Smooth muscle cell (in vitro differentiated cells): ENCODE measurements around the gene CFDP1. TPM values are rescaled to one million over a fixed set of nuclear protein-coding genes. Genes with fewer than 3 reads are reported as not detected.

Experiments
- DNase-seq: peaks from one replicate; lab custom pipeline; 2025; ENCODE audit not compliant: unreplicated experiment; lab: John Stamatoyannopoulos, UW
- H2AFZ ChIP-seq: fragments of 200-600 bp; sonication (generic); 2 replicates; pipeline ENCODE4 v1.6.0; 2016; ENCODE audit warnings: antibody characterized with exemption, low read depth, mild to moderate bottlenecking
- H3F3A ChIP-seq: fragments of 200-600 bp; sonication (generic); 2 replicates; pipeline ENCODE4 v1.6.0; 2017; ENCODE audit warnings: antibody characterized with exemption, low read depth
- H3K27ac ChIP-seq: fragments of 200-600 bp; sonication (generic); 2 replicates; pipeline ENCODE4 v1.5.1; 2016; ENCODE audit warnings: low read depth, mild to moderate bottlenecking
- H3K27me3 ChIP-seq: fragments of 200-600 bp; sonication (generic); 2 replicates; pipeline ENCODE4 v1.6.1; 2016; ENCODE audit warnings: low read depth, mild to moderate bottlenecking
- H3K36me3 ChIP-seq: fragments of 200-600 bp; sonication (generic); 2 replicates; pipeline ENCODE4 v1.5.1; 2016; ENCODE audit warnings: low read depth
- H3K4me1 ChIP-seq: fragments of 200-600 bp; sonication (generic); 2 replicates; pipeline ENCODE4 v1.5.1; 2016; ENCODE audit warnings: low read depth
- H3K4me2 ChIP-seq: fragments of 200-600 bp; sonication (generic); 2 replicates; pipeline ENCODE4 v1.6.0; 2016; ENCODE audit warnings: mild to moderate bottlenecking
- H3K4me3 ChIP-seq: fragments of 200-600 bp; sonication (generic); 2 replicates; pipeline ENCODE4 v1.5.1; 2016; ENCODE audit warnings: mild to moderate bottlenecking
- H3K79me2 ChIP-seq: fragments of 200-600 bp; sonication (generic); 2 replicates; pipeline ENCODE4 v1.6.0; 2016; ENCODE audit warnings: low read depth, mild to moderate bottlenecking
- H3K9ac ChIP-seq: fragments of 200-600 bp; sonication (generic); 2 replicates; pipeline ENCODE4 v1.6.0; 2016; ENCODE audit warnings: low read depth
- H3K9me3 ChIP-seq: fragments of 200-600 bp; sonication (generic); replicated peaks from 2 replicates; pipeline ENCODE4 v1.5.1; 2016; ENCODE audit warnings: low read depth
- H4K20me1 ChIP-seq: fragments of 200-600 bp; sonication (generic); 2 replicates; pipeline ENCODE4 v1.6.0; 2016; ENCODE audit warnings: low read depth
- WGBS: methylation state at CpG from one replicate; pipeline ENCODE4 v1.1.7; 2016; ENCODE audit warnings: low lambda C conversion rate; 5-methylcytosine and 5-hydroxymethylcytosine counted together
- polyA plus RNA-seq: library from polyadenylated mRNA; unstranded; fragments of >200 nt; fragmentation: Nextera tagmentation; extraction: Ambion mirVana; gene quantifications from 2 replicates; pipeline ENCODE4 v1.2.1, GENCODE V29; 2016
- total RNA-seq: library from RNA; depleted of rRNA; stranded (reverse); fragments of >200 nt; gene quantifications from 2 replicates; pipeline ENCODE4 v1.2.3, GENCODE V29; 2014
- TF ChIP-seq, protein P1 (sequence below): fragments of 200-600 bp; sonication (generic); IDR thresholded peaks from 2 replicates; pipeline ENCODE4 v1.5.1; 2017; ENCODE audit warnings: borderline replicate concordance, mild to moderate bottlenecking, antibody characterized with exemption; ENCODE audit not compliant: insufficient read depth, poor library complexity, severe bottlenecking

The CFDP1 gene
- total and polyA plus RNA-seq, 2 experiments from 2014 or later, result 59.0 to 91.0 TPM

DNA sequence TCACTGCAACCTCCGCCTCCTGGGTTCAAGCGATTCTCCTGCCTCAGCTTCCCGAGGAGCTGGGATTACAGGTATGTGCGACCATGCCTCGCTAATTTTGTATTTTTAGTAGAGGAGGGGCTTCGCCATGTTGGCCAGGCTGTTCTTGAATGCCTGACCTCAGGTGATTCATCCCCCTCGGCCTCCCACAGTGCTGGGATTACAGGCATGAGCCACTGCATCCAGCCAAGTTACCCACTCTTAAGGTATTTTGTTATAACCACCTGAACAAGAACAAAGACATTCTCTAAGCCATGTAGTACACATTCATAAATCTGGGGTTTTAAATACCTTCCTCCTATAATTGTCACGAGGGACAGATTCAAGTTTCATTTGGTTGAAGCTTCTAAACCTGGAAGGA lies 43.5 kb upstream of the CFDP1 start:
- WGBS, result 90% methylated on average over 8 of the region's 8 CpGs
- DNase-seq, result no peak
- Histone ChIP-seq H3F3A (no peaks in the 10 kb centered on the region), H4K20me1 (no peaks in the 10 kb centered on the region), H3K4me1 (no peaks in the 10 kb centered on the region), H3K36me3 (no peaks in the 10 kb centered on the region), H3K27me3 (no peaks in the 10 kb centered on the region), H3K9ac (no peak overlapping the region), H3K9me3 (no peaks in the 10 kb centered on the region), H3K27ac (no peak overlapping the region), H3K79me2 (no peaks in the 10 kb centered on the region), H2AFZ (no peak overlapping the region), H3K4me3 (no peak overlapping the region), H3K4me2 (no peak overlapping the region)
- TF ChIP-seq, protein P1, sequence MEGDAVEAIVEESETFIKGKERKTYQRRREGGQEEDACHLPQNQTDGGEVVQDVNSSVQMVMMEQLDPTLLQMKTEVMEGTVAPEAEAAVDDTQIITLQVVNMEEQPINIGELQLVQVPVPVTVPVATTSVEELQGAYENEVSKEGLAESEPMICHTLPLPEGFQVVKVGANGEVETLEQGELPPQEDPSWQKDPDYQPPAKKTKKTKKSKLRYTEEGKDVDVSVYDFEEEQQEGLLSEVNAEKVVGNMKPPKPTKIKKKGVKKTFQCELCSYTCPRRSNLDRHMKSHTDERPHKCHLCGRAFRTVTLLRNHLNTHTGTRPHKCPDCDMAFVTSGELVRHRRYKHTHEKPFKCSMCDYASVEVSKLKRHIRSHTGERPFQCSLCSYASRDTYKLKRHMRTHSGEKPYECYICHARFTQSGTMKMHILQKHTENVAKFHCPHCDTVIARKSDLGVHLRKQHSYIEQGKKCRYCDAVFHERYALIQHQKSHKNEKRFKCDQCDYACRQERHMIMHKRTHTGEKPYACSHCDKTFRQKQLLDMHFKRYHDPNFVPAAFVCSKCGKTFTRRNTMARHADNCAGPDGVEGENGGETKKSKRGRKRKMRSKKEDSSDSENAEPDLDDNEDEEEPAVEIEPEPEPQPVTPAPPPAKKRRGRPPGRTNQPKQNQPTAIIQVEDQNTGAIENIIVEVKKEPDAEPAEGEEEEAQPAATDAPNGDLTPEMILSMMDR, result no peak

DNA sequence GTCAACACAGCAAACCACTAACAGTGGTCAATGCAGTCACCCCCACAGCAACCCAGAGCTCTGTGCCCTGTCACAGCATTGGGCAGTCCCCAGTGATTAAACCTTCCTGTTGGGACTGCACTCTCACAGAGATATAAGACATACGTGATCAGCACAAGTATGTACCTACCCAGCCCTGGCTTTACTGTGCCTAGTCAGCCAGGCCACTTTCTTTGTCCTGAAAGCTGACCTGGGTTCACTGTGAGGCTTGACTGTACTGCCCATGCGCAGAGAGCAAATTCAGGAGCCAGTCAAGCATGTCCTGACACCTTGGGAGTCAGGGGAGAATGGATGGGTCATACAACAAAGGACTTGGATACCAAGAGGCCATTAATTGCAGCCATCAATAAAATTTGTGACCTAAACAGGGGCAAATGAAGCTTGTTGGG lies 42.1 kb upstream of the CFDP1 start:
- WGBS, result 98% methylated on average over 2 of the region's 2 CpGs

DNA sequence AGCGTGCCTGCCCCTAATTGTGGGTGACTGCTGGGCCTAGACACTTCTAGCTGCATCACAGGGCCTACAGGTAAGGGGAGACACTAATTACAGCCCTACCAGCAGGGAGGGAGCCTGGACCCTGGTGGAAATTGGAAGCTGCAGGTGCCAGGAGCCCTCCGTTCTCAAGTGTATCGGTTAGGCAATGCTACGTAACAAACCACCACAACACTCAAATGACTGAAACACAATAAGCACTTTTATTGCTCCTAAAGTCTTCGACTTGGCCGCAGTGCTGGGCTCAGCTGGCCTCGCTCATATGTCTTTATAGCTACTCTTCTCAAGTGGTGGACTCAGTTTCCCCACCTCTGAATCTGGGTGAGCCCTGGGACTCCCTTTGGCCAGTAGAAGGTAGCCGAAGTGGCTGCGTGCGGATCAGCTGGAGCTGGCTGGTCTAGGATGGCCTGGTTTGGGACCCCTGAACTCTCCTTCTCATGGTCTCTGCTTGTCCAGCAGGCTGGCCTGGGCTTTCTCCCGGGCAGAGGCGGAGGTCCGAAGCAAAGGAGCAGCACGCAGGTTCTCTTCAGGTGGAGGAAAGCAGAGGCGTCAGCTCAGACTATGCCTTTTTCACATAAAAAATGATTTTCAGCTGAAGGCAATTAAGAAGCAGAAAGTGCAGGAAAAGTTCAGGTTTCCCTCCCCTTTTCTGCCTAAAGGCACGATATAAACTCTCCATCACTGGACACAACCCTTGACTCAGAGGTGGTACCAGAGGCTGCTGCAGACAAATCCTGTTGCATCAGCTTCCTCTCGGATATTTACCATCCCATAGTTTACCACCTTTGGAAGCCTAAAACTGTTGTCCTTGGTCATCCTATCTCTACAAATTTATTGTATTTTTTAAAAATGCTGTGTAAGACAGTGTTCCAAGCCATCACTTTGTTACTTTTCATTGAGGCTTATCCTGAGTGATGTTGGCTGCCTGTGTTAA lies 39.9 kb upstream of the CFDP1 start:
- H3K27me3 ChIP-seq, result no peaks in the 10 kb centered on the region
- no peaks in the 10 kb centered on the region for H3K9me3 ChIP-seq
- H3K9ac ChIP-seq, result no peak overlapping the region
- H3K27ac ChIP-seq, result no peak overlapping the region
- no peaks in the 10 kb centered on the region for H3F3A ChIP-seq
- no peak overlapping the region for H3K4me3 ChIP-seq
- no peaks in the 10 kb centered on the region for H3K4me1 ChIP-seq
- DNase-seq, result no peak
- H3K4me2 ChIP-seq, result no peak overlapping the region
- H3K79me2 ChIP-seq, result no peaks in the 10 kb centered on the region
- H2AFZ ChIP-seq, result no peak overlapping the region
- TF ChIP-seq, protein P1, result no peak
- WGBS, result 96% methylated on average over 17 of the region's 17 CpGs
- no peaks in the 10 kb centered on the region for H3K36me3 ChIP-seq
- no peaks in the 10 kb centered on the region for H4K20me1 ChIP-seq

More for the DNA sequence above, 42.1 kb upstream of the CFDP1 start:
- H3K4me2 ChIP-seq, result no peak overlapping the region
- H3K4me1 ChIP-seq, result no peaks in the 10 kb centered on the region
- no peak overlapping the region for H3K27ac ChIP-seq
- H3K9ac ChIP-seq, result no peak overlapping the region
- no peaks in the 10 kb centered on the region for H3K27me3 ChIP-seq
- H4K20me1 ChIP-seq, result no peaks in the 10 kb centered on the region
- no peak overlapping the region for H3K4me3 ChIP-seq
- no peak for DNase-seq
- H3K79me2 ChIP-seq, result no peaks in the 10 kb centered on the region
- no peaks in the 10 kb centered on the region for H3F3A ChIP-seq
- no peaks in the 10 kb centered on the region for H3K9me3 ChIP-seq
- TF ChIP-seq, protein P1, result no peak
- H3K36me3 ChIP-seq, result no peaks in the 10 kb centered on the region
- H2AFZ ChIP-seq, result no peak overlapping the region
